Hematopoietic multipotent progenitor cell (in vitro differentiated cells): ENCODE data around the gene DNAJC15. TPM values are rescaled to one million over a fixed set of nuclear protein-coding genes. Genes with fewer than 3 reads are reported as not detected.

Experiments
- DNase-seq, 3 donors: peaks; one replicate each; pipeline ENCODE4 v3.0.0-alpha.2; 2011 to 2015; ENCODE audit warnings: low read depth in 2 of 3, low spot score in 2 of 3
- total RNA-seq: library from RNA; depleted of rRNA; stranded (reverse); fragments of >200 nt; gene quantifications from one replicate; pipeline ENCODE4 v1.2.3, GENCODE V29; 2012

Gene DNAJC15
- total RNA-seq, 1 donor, result 8.9 TPM

GRCh38 chr13:43080199-43080598, 56.8 kb downstream of the DNAJC15 start:
- no peak for DNase-seq

DNA sequence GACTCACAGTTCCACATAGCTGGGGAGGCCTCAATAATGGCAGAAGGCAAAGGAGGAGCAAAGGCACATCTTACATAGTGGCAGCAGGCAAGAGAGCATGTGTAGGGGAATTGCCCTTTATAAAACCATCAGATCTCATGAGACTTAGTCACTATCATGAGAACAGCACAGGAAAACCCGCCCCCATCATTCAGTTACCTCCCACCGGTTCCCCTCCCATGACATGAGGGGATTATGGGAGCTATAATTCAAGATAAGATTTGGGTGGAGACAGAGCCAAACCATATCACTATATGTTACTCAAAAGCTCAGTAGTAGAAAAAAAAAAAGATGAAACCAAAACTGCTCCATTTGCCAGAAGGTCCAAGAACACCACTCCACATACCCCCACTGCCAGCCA, 58.5 kb downstream of the DNAJC15 start:
- DNase-seq, result no peak

DNA sequence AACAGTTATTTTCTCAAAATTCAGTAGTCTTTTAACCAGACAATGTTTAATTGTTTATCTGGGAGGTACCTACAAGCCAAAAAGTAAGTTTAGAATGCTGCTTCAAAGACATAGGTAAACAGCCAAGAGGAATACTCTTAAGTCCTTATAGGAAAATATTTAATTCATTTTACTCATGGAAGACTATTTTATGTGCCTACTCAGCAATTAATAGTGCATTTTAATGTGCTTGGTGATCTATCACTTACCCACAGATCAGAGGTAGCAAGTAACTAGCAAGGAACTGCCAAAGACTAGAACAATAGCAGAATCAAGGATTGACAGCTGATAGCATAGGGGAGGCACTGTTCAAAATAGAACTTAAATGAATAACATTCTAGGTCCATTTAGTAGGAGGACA, 60.4 kb downstream of the DNAJC15 start:
- DNase-seq, result no peak

GRCh38 chr13:43085545-43085944, 62.2 kb downstream of the DNAJC15 start:
- DNase-seq, result peak in 2 of 3 donors; percentile 22 to 67

DNA sequence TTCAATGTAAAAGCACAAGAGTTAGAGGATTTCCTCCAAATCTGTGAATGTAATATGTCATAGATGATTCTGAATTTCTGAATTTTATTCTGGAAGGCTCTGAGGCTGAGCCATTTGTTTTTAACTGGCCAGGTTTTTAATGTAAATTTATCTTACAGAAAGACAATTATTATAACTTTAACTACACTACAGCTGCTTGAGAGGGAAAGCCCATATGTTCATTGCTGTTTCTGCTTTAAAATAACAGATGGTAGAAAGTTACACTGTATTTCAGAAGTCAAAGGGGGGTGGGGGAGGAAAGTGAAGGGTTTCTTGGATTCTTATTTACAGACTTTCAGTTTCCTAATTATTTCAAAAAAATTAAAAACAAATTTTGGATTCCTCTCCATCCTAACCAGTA, 62.8 kb downstream of the DNAJC15 start:
- no peak for DNase-seq

DNA sequence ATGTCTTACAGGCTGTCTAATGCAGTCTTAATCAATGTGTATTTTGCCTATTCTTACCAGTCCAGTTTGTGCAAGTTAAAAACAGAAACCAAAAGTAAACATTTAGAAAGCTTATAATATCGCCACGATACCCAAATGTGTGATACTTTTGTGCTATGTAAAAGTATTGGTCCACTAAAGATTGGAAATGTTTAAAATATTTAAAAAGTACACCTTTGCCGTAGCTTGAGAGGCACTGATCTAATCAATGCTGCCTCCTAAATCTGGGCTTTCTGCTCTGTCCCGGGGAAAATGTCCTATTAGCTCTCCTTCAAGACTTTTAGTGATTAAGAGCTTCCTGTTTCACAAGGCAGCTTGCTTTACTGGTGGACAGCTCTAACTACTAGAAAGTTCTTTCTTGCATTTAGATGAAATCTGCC, 64.7 kb downstream of the DNAJC15 start:
- DNase-seq, result peak in 2 of 3 donors; percentile 12 to 51

GRCh38 chr13:43089912-43090498, 66.6 kb downstream of the DNAJC15 start:
- DNase-seq, result no peak

DNA sequence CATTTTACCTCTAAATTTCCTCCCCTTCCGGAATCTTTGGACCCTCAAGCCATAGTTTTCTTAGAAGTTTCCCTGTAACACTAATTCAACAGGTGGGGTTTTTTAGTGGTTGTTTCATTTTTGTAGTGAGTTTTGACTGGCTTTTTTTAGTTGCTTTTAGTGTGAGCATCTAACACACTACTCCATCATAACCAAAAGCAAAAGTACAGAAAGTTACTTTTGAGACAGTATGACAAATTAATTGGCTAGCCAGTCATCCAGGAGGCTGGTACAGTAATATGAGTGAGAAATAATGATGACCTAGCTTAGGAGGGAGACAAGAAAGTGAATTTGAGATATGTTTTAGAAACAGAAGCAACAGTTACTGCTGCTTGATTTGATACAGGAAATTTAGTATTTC, 71.5 kb downstream of the DNAJC15 start:
- DNase-seq, result no peak

GRCh38 chr13:43095771-43096719, 72.7 kb downstream of the DNAJC15 start:
- DNase-seq, result no peak

- DNase-seq, result no peak
Observed at GRCh38 chr13:43100667-43101066, 77.3 kb downstream of the DNAJC15 start.

- no peak for DNase-seq
Observed at GRCh38 chr13:43102304-43102703, 78.9 kb downstream of the DNAJC15 start.

GRCh38 chr13:43107780-43108179, 84.4 kb downstream of the DNAJC15 start:
- DNase-seq, result no peak

GRCh38 chr13:43110036-43110435, 86.7 kb downstream of the DNAJC15 start:
- no peak for DNase-seq

DNA sequence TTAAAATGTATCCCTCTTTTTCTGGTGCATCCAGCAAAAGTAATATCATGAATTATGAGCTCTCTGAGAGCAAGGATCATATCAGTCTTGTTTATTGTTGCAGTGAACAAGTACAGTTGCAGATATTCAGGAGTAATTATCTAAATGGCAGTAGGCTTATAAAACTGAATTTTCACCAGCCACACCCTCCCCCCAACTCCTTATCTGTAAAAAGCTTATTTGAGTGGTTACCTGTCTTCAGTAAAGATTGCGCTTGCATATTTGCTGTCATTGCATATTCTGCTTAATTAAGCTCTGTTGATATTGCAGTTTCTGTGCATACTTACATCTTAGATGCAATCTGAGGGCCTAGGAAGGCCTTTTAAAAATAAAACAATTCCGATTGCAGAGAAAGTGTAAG, 87.3 kb downstream of the DNAJC15 start:
- no peak for DNase-seq

DNA sequence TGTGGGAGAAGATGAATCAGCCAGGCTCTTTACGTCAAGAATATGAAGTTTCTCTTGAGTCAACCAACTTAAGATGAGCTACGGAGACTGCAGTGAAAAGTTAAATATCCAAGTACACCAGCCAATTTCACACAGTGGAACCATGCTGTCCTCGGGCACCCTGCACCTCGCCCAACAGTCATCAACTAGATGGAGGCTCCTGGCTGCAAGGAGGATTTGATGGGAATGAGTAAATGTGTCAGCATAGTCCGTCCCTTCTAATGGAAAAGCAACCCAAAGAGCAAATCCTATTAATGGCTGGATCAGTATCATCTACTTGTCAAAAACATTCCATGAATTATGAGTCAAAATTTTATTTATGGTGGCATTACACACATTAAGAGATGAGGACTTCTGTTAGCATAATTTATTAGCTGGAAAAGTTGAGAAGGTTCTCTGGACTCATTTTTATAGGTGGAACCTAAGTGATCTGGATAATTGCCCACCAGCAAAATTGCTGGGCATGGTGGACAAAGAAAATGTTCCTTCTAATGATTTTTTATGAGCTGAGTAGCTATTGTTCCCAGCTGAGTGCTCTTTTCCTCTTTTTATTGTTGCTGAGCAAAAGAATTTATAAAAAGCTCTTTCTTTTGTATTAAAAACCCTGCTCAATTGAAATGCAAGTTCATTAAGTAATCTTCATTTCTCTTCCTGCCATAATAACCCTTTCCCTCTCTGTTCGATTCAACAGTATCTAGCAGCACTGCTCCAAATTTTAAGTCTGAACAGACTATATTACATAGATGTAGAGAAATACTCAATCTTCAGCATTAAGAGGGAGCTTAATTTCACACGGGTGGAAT, 88.4 kb downstream of the DNAJC15 start:
- DNase-seq, result no peak

GRCh38 chr13:43113603-43114002, 90.2 kb downstream of the DNAJC15 start:
- no peak for DNase-seq

- DNase-seq, result no peak
Observed at GRCh38 chr13:43114504-43114903, 91.1 kb downstream of the DNAJC15 start.

DNA sequence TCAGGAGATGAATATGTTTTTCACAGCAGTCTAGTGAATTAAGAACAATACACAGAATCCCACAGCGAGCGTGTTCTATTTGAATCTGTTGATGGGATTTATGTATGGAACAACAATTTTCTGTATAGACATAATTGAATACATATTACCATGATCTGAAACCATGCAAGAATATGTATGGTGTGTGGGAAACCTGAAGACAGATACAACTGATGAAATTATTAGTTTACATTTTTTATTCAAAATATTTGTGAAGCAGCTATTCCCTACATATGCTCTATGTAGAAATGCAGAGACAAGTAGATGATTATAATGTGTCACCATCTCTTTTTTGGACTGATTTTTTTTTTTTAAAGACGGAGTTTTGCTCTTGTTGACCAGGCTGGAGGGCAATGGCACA, 91.8 kb downstream of the DNAJC15 start:
- DNase-seq, result no peak

DNA sequence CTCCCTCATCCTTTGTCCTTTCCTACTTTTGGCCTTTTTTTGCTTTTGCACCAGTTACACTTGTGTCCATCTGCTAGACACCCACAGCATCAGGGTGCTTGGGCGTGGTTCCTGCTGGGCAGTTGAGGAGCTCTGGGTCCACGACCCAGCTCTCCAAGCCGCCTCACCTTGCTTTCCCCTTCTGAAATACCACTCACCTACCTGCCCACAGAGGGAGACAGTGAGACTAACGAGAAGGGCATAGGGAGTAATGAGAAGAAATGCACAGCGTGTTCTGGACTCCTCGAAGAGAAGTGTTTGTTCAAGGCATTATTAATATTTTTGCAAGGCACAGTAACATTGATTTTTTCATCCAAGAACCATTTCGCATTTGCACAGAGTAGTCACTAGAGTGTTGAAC, 92.9 kb downstream of the DNAJC15 start:
- DNase-seq, result no peak

DNA sequence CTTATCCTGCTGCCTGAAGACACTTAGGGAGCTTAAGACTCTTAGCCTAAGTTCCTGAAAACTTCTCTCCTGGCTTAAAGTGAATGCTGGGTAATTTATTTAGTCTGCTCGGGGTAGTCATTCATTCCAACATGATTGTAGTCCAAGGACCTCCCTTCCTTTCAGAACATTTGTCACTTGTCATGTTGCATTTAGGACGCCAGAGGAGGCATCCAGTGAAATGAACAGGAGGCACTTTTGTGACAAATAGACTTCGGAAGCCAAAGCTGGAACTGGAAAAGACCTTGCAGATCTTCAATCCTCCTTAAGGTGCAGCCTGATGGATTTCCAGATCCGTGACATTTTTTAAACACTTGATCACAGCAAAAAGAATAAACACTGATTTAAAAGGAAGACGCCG, 95.1 kb downstream of the DNAJC15 start:
- no peak for DNase-seq

DNA sequence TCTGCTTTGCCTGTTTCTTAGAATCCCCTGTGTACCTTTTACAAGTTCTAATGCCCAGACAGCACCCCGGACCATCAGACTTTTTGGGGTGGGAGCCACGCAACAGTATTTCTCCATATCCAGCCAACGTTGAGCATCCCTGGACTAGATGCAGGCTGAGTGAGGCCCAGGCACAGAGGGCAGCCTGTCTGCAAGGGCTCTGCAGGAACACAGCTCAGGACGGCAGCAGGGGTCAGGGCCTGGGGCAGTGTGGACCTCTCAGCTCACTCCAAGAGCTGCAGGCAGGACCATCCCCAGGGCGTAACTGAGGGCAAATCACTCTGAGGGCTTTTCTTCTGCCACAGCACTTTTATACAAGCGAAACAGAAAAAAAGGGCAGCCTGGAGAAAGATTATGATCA, 95.8 kb downstream of the DNAJC15 start:
- no peak for DNase-seq
